Stimulated activated CD4-positive, alpha-beta T cell treated with anti-CD3 and anti-CD28 coated beads, TNF-alpha, amount 100 ng/mL, for 24 hours (primary cell): ENCODE results near the gene FRMD4A.

Experiments
- DNase-seq, 3 experiments: peaks; one replicate each; pipeline ENCODE4 v3.0.0-alpha.2; 2020; ENCODE audit warnings: low read depth in 3 of 3

The FRMD4A gene

DNA sequence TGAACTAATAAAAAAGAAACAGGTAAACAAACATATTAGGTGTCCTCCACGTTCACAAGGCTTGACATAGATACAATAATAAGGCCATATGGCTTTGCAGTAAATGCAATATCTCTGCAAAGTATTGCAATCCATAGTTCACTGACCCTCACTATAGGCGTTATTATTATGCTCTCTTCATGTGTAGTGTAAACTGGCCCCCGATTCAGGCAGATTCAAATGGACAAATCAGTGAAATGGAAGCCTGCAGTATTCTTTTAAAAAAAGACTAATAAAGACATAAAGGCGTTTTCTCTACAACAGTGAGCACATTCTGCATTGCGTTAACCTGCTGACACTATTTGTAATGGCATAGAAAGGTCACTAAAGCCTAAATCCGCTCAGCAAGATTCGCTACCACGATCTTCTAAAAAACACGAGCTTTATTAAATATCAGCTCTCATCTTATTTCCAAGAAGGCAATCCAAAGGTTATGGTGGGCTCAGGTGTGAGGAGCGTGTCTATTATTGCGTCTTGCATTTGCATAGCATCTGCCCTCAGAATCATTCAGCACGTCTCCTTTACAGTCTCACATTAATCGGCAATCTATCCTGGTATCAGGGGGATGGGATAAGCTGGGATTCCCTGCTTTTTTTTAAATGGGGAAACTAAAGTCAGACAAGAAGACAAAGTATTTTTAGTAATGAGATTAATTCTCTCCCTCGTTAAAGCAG, 36.2 kb downstream of the FRMD4A start:
- DNase-seq: no peak

DNA sequence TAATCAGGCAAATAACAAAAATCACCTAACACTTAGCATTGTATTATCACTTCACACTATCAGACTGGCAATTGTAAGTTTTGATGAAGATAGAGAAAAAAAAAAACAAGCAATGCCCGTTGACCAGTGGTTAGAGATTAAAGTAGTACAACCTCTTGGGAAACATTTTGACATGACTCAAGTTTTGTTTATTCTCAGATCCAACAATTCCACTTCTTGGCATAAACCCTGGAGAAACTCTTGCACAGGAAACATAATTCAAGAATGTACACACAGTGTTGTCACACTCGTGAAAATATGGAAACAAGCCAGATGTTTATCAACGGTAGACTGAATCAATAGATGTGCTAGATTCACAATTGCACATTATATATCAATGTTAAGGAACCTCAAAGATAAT, 37.2 kb downstream of the FRMD4A start:
- no peak for DNase-seq

DNA sequence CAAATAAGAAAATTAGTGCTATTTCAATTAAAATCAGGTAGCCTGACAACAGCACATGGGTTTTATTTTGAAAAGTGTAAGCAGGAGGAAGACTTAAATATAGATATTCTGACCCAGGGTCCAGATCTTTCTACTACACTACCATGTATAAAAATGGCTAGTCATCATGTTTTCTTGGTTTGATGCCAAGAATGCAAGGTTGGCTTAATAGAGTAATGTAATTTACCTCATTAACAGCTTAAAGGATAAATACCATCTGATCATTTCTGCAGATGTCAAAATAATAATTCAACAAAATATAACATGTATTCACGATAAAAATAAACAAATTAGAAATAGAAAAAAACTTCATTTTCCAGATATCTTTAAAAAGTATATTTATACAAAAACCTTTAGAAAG, 39.4 kb downstream of the FRMD4A start:
- DNase-seq: no peak

DNA sequence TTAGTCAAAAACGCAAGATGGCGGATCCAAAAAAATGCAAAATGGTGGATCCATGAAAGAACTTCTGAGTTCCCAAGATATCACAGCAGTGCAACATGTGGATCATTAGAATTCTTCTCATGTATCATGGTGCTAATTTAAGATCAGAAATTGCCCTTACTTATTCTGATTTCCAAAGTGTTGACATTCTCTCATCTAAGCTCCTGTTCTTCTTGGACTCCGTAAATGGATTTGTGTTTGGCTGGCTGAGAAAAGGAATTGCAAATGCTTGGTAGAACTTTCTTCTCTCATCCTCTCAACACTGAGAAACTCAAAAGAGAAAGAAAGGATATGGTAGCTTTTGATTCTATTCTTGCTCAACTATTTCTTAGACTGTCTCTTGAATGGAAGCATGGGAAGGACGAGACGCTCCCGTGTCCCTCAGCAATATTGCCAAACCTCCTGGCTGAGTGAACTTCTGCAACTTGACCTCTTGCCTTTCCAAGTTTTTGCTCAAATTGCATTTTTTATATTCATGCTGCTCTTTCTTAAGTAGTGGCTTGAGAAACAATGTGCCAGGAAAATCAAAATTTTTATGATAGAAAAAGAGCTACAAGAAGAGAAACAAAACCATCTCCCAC, 44.7 kb downstream of the FRMD4A start:
- no peak for DNase-seq

DNA sequence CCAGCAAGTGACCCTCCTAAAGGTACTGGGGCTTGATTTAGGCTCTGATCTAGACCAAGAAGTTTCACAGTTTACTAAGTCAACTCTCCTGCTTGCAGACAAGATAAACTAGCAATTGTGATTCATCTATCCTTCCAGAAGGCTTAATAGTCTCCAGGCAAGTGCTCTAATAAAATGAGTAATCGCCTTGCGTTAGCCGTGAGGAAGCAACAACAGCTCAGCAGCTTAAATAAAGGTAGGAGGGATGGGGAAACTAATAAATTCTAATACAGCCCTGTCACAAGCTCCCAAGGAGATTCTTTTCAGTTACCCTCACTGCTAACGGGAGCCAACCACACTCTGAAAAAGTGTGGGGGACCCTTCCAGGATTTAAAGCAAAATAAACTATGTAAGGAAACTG, 48.4 kb downstream of the FRMD4A start:
- no peak for DNase-seq

DNA sequence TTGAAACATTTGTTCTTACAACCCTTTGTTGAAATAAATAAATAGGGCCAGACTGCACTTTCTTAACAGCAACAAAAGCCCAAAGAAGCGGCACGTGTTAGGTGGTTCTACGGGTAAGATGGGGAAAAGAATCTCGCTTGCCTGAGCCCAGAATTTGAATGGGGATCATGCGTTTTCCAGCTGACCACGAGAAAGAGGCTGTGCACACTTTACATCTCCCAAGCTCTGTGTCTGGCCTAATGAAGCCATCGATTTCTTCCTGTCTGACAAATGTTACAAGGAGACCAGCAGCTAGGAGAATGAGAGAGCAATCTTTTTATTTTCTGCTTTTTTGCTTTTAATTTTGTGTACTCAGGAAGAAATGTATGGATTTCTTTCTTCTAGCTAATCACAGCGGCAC, 52.2 kb downstream of the FRMD4A start:
- DNase-seq: no peak

DNA sequence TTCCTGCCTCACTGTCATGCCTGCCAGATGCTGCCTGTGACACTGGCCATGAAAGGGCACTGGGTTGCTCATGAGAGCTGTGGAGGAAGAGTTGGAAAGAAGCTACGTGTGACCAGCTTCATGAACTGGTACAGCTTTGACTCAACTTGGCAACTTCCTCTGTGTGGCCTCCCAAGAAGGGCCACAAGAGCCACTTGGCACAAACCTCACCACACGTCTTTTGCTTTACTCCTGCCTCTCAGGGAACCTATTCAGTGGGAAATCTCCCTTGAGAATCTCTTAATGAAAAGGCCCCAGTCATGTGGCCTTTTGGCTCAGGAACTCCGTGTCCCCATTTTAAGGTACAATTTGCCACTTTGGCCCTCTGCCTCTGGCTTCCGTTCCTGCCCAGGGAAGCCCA, 54.5 kb downstream of the FRMD4A start:
- no peak for DNase-seq

DNA sequence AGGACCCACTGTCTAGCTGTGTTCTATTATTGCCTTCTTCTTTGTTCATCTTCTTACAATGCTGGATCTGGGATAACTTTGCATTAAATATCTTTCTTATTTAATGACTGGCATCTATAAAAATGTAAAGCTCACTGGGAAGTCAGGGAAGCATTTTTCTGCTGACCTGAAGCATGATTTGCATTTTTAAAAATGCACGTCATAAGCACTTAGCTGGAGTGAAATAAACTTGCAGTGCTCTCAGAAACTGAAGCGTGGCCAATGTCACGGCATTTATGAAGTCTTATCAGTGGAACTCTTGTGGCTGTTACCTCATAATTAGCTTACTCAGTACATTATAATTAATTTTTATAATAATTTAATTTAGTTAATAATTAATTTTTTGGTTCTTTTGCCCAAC, 59.1 kb downstream of the FRMD4A start:
- DNase-seq: no peak

DNA sequence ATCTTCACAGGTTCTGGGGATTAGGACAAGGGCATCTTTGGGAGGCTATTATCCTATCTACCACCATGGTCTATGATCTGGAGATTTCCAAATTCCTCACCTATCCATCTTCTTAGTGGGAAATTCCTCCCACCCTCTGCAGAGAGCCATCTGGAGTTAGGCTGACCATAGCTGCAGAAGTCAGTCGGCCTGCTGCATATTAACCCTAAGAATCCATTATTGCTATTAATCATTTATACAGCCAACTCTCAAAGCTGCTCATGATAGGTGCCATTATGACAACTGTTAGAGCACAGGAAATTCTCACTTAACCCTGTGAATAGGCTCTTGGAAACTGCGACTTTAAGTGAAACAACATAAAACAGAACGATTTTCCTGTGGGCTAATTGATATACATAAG, 60.4 kb downstream of the FRMD4A start:
- DNase-seq: no peak

DNA sequence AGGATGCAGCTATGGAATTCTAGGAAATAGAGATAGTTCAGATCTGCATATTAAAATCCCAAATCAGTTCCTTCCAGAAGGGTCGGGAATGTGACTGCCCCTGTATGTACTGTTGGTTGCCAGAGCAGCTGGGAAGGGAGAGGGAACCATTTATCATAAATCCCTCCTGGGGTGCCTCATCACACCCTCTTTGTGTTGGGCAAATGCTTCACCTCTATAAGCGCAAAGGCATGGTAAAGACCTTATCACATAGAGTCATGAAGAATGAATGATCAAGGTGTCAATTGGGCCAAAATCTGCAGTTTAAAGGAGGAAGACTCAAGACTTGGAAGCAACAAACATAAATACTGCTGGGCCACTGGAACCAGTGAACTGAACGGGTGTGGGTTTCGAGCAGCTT, 65.0 kb downstream of the FRMD4A start:
- no peak for DNase-seq

DNA sequence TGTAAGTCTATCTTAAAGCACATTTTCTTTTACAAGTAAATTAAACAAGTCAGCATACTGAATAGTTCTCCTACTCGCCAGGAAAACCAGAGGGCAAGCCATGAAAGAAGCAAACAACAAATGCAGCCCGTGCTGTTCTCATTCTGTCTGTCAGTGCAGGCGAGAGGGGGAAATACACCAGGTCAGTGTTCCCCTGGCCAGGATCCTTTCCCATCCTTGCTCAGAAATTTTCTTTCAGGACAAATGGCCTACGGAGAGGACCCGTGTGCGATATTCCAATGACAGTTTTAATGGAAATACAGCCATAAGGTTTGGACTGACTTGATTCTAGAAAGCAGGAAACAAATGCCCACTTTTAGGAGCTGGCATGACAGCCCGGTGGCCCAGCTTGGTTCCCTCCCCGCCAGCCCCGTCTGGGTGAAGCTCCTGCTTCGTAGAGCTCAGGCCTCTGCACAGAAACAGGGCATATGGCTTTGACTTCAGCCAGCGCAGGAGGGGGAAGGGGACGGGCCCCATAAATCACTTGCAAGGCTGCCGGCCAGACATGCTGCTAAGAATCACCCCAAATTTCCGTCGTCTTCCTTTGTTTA, 67.8 kb downstream of the FRMD4A start:
- DNase-seq: no peak

DNA sequence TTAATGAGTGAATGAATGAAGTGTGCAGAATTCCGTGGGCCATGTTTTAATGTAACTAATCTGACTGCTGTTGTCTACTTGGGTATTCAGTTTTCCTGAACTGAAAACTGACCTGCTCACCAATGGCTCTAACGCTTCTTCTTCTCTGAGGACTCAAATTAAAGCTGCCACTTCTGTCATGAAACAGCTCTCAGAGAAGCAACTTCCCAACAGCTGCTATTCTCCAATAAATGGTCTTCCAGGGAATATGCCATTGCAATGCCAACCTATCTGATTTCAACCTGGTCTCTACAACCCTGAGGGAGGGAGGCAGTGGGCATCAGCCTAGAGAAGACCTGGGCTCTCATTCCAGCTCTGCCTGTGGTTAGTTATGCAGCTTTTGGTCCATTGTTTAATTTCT, 69.4 kb downstream of the FRMD4A start:
- no peak for DNase-seq

DNA sequence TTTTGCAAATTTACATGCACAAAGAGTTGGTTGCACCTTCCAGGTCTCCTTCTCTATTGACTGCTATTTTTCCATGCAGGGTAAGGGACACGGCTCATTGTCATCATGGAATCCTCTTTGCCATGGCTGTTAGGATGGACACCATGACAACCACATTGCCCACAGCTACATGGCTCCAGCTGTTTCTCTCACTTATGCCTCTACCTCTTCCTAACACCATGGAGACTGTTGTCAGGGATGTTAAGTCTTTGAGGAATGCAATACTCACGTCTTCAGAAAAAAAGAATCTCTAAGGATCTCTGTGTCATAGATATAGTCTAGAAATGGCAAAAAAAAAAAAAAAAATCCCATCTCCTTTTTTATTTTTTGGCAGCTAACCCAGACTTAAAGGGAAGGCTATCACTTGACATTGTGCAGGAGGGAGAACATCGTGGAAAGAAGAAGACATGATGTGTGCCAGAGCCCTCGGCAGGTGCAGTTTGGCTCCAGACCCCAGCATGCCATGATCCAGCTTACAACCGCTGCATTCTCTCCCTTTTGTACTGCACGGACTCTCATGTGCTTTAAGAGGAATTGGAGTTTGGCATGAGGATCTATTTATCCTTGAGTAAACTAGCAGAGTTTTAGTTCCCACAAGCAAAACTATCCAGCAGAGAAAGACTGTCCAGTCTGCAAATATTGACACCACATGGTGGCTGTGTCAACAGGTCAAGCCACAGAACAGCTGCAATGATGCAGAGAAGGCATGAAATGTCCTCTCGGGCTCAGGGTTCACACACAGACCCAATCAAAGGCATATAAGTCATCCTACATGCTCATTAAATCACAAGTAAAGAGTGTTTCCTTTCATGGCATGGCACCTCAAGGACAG, 70.8 kb downstream of the FRMD4A start:
- DNase-seq: no peak

DNA sequence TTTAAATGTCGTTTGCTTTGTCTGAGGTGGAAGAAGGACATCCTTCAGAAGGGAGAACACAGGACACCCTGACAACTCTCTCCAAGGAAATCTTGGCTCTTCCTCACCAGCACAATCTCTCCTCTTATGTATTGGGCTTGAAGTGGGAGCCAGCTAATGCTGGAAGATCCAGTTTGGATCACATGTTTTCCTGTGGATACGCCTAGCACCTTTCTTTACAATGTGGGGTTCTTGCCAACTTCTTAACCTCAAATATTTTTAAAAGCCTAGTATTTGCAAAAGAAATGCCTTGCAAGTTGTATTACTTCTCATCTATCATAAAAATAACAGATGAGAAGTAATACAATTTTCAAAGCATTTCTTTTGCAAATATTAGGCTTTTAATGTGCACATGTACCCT, 76.4 kb downstream of the FRMD4A start:
- DNase-seq: no peak

DNA sequence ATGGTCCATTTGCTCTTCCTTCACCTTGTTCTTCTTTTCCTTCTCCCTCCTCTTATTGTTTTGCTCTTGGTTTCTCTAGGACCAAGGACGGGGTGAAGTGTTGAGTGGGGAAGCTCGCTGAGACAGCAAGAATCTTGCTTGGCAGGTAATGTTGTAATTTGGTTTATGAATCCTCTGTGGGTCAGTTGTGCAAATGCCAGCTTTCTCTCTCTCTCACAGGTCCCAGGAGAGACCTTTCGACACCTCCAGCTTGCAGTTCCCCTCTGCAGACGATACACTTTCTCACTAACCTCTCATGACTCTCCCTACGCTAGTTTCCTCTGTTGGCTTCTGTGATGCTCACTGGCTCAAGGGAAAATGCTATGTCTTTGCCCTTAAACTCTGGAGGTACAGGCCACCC, 77.0 kb downstream of the FRMD4A start:
- DNase-seq: no peak

DNA sequence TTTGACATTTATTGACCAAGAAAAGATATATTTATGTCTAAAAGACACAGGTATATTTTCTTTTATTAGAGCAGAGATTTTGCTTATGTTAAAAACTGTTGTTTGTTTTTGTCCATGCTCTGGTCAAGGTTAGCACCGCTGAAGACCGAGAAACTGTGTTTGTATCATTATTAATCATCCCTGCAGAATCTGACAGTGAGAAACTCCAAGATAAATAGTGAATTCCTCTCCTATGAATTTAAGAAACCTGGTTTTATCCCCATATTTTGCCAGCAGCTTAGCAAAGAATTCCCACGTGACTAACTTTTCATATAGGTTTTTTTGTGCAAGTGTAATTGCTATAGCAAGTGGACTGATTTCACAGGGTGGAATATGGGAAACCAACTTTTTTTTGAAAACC, 77.6 kb downstream of the FRMD4A start:
- no peak for DNase-seq

DNA sequence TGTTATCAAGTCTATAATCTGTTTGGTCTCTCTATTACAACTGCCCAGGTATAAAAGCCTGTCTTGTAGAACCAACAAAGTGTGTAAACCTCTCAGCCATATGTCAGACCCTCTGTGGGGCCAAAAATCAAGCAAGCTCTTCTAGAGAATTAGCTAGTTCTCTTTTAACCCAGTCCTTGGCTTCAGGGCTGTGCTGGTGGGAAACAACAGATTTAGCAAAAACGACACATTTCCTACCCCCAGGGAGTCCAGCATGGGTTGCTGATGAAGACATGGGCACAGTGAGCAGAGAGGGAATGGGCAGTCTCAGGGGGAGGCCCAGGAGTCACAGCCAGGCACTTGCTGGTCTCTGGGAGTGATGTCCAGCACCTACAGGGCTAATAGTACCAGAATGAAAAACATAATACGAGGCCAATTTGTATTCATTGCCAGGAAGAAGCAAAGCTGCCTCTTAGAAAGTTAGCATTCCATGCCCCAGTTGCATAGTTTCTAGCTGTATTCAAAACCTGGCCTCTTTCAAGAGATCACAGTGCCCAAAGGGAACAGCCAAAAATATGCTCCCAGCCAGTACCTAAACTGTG, 80.1 kb downstream of the FRMD4A start:
- DNase-seq: no peak

DNA sequence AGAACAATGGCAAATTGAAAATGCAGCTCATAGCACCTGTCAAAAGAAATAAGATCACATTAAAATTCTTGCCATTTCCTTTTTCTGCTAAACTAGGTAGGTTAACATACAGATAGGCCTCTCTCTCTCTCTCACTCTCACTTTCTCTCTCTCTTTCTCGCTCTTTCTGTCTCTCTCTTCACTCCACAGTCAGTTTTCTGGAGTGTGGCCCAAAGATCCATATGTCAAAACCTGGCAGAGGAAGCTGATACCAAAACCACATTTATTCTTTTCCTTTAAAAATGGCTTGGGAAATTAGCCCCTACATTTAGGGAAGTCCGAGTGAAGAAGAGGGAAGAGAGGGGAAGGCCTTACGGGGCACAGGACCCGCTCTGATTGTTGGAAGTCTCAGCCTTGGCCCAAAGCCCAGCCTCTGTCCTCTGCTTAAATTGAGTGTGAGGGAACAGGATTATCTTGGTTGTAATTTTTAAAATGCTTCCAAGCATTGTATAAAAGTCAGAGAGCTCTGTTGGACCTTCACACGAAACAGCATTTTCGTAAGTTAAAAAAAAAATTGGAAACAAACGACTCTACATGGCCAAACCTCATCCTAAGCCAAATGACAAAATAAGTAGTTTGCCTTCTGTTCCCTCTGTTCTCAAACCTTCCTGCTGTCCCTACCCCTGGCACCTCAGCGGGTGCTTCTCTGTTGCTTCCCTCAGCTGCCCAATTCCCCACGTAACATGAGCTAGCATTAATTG, 83.2 kb downstream of the FRMD4A start:
- DNase-seq: no peak

DNA sequence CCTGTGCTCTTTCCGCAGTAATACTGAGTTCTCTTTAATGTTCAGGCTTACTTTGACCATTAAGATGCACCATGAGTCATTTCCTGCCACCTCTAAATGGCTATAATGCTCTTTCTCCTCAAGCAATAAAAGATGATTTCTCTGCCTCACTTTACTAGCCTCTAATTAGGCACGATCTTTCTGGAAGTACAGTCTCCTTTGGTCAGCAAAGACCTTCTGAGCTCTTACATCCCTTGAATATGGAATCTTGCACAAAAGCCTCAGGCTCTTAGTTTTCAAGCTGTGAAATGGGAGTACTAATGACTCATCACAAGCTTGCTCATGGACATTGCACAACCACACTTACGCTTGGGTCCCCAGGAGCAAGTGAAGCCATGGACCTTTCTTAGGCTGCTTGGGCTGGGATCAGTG, 85.9 kb downstream of the FRMD4A start:
- DNase-seq: no peak

DNA sequence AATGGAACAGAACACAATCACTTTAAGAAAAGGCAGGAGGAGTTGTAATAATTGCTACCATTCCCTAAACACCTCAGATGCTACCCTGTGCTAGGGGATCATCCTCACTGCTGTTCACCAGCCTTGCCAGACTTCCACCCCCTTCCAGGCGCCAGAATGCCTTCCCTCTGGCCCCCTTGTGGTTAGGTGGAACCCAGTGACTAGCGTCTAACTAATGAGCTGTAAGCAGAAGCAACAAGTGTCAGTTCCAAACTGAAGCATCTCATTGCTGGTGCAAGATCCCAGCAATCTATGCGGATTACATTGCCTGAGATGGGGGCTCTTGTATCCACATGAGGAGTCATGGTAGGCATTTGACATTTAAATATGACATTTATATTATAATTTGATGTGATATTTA, 86.6 kb downstream of the FRMD4A start:
- DNase-seq: no peak

DNA sequence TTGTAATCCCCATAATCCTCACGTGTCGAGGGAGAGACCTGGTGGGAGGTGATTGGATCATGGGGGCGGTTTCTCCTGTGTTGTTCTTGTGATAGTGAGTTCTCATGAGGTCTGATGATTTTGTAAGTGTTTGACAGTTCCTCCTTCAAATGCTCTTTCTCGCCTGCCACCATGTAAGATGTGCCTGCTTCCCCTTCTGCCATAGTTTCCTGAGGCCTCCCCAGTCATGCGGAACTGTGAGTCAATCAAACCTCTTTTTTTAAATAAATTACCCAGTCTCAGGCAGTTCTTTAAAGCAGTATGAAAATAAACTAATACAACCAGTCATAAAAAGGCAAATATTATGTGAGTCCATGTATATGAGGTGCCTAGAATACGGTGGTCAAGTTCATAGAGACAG, 87.5 kb downstream of the FRMD4A start:
- no peak for DNase-seq

DNA sequence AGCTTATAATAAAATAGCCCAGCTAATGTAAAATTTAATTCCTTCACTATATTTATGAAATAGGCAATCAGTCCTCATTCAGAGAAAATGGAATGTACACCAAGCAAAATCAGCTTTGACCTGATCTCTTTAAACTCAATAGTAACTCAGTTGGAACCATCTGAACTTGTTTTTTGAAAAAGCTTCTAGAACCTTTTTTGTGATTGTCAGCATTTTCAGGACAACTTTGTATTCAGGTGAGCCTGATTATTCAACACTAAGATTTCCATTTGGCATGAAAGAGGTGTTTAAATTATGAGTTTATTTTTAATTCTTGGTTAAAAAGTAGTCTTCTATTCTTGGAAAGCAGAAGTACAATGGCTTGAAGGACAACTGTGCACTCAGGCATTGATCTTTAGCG, 89.5 kb downstream of the FRMD4A start:
- DNase-seq: no peak
